Measurements from ENCODE around the gene PPIE. TPM values are rescaled to one million over a fixed set of nuclear protein-coding genes. Genes with fewer than 3 reads are reported as not detected.

Gene PPIE
- total RNA-seq, 1 donor from 2014 or later = 32.4 TPM

DNA sequence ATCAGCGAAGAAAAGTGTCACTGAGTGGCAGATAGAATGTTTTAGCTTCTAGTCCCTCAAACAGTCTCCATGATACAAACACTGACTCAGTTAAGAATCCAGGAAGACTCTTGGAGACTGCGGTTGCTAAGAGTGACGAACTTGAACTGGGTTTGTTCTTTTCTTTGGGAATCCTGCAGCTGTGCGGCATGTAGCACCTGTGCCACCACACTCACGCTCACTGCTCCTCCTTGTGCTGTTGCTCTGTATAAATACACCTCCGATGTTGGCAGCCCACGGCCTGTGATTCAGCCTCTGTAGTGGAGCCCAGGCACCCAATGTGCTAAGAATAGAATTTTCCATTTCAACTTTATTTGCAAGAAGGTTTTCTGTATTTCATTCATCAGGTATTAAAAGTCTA, 5.5 kb upstream of the PPIE start:
- intact Hi-C loops (cut with DNase I) = no loop called here
- TF ChIP-seq POLR2AphosphoS5 (IDR thresholded peaks at IDR 0.05; ENCODE audit: insufficient read depth in 1 of 2, low read depth in 1 of 2) = no peak
- TF ChIP-seq POLR2A (IDR thresholded peaks at IDR 0.05) = no peak
- TF ChIP-seq, protein P1, sequence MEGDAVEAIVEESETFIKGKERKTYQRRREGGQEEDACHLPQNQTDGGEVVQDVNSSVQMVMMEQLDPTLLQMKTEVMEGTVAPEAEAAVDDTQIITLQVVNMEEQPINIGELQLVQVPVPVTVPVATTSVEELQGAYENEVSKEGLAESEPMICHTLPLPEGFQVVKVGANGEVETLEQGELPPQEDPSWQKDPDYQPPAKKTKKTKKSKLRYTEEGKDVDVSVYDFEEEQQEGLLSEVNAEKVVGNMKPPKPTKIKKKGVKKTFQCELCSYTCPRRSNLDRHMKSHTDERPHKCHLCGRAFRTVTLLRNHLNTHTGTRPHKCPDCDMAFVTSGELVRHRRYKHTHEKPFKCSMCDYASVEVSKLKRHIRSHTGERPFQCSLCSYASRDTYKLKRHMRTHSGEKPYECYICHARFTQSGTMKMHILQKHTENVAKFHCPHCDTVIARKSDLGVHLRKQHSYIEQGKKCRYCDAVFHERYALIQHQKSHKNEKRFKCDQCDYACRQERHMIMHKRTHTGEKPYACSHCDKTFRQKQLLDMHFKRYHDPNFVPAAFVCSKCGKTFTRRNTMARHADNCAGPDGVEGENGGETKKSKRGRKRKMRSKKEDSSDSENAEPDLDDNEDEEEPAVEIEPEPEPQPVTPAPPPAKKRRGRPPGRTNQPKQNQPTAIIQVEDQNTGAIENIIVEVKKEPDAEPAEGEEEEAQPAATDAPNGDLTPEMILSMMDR (IDR thresholded peaks at IDR 0.05) = no peak
- H3K27me3 ChIP-seq = no peaks in the 10 kb centered on the region

DNA sequence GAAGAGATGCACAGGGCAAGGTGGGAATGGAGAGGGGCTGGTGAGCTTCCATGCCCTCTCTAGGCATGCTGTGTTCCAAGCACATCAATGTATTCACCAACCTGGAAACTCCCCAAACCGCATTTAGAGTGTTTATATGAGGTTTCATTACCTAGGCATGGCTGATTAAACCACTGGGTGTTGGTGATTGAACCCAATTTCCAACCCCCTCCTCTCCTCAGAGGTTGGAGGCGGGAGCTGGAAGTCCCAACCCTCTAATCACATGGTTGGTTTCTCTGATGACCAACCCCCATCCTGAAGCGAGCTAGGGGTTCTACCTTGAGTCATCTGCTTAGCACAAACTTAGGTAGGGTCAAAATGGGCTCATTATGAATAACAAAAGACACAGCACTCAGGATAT, 3.0 kb upstream of the PPIE start:
- no peaks in the 10 kb centered on the region for H3K9me3 ChIP-seq
- H3K4me3 ChIP-seq = no peak overlapping the region
- no peak overlapping the region for H3K27ac ChIP-seq
- H3K27me3 ChIP-seq = no peaks in the 10 kb centered on the region
- TF ChIP-seq, protein P1 (IDR thresholded peaks at IDR 0.05) = no peak
- TF ChIP-seq POLR2A (IDR thresholded peaks at IDR 0.05) (no peak), POLR2AphosphoS5 (IDR thresholded peaks at IDR 0.05; ENCODE audit: insufficient read depth in 1 of 2, low read depth in 1 of 2) (no peak)
- peaks cover 21% of the 10 kb centered on the region for H3K4me1 ChIP-seq
- H3K36me3 ChIP-seq = peaks cover 0 to 6% of the 10 kb centered on the region in 2 donors
- intact Hi-C loops (cut with DNase I) = no loop called here
- peak in 1 of 2 donors; percentile 18 for DNase-seq (ENCODE audit: extremely low spot score in 2 of 2)

More for the DNA sequence above, 5.5 kb upstream of the PPIE start:
- Histone ChIP-seq H3K27ac (no peak overlapping the region), H3K4me3 (no peak overlapping the region), H3K36me3 (no peaks in the 10 kb centered on the region), H3K4me1 (peaks cover 2% of the 10 kb centered on the region), H3K9me3 (no peaks in the 10 kb centered on the region)
- peak in 1 of 2 donors; percentile 40 for DNase-seq (ENCODE audit: extremely low spot score in 2 of 2)

DNA sequence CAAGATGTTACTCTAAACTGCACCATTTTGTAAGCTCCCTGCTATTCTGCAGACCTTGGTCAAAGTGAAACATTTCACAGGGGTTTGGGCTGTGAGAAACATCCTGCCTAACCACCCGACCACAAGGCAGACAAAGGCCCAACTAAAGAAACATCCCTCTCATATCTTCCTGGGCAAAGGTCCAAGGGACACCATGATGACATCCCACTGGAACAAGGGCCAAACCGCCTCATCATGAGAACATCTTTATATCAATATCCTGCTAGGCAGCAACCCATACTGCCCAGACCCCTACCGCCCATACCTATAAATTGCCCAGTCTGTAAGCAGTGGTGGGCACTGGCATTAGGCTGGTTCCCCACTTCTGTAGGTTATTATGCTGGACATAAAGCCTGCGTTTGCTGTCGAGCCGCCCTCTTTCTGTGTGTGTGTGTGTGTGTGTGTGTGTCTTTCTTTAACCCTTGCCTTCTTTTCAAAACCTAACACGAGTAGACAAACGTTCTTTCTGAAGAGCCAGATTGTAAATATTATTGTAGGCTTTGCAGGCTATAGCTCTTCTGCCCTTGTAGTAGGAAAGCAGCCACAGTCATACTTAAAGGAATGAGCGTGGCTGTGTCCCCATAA, 1.0 kb upstream of the PPIE start:
- DNase-seq (ENCODE audit: extremely low spot score in 2 of 2) = peak in 1 of 2 donors; percentile 65
- Histone ChIP-seq H3K27ac (no peak overlapping the region), H3K4me3 (no peak overlapping the region), H3K9me3 (no peaks in the 10 kb centered on the region), H3K36me3 (peaks cover 0 to 20% of the 10 kb centered on the region in 2 donors), H3K4me1 (peaks cover 22% of the 10 kb centered on the region), H3K27me3 (no peaks in the 10 kb centered on the region)
- TF ChIP-seq, protein P1 (IDR thresholded peaks at IDR 0.05) = no peak
- TF ChIP-seq POLR2A (IDR thresholded peaks at IDR 0.05) (no peak), POLR2AphosphoS5 (IDR thresholded peaks at IDR 0.05; ENCODE audit: insufficient read depth in 1 of 2, low read depth in 1 of 2) (no peak)
- intact Hi-C loops (cut with DNase I) = no loop called here

DNA sequence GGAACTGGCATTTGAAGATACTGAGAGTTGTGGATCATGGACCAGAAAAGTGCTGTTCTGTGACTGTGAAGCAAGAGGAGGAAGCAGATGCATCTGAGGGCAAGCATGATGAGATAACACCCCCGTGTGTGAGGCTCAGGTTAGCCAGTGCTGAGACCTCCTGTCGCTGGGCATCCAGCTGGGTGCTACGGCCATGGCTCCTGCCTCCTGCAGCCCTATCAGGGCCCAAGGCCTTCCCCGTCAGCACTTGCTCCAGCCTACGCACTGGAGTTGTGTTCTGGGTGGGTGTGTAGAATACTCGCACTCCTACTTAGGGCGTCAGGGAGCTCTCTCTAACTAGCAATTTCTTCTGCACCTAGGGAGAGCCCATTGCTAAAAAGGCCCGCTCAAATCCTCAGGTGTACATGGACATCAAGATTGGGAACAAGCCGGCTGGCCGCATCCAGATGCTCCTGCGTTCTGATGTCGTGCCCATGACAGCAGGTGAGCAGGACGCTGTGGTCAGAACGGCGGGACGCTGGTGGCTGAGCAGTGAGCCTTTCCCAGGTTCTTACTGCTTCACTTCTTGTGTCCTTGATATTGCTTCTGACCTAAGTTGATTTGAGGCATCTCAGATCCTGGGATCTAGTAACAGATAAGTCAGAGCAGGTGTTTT, 6.5 kb downstream of the PPIE start:
- no peaks in the 10 kb centered on the region for H3K27me3 ChIP-seq
- no peak overlapping the region for H3K4me3 ChIP-seq
- no peaks in the 10 kb centered on the region for H3K9me3 ChIP-seq
- TF ChIP-seq, protein P1 (IDR thresholded peaks at IDR 0.05) = no peak
- TF ChIP-seq POLR2A (IDR thresholded peaks at IDR 0.05) (no peak), POLR2AphosphoS5 (IDR thresholded peaks at IDR 0.05; ENCODE audit: insufficient read depth in 1 of 2, low read depth in 1 of 2) (no peak)
- H3K27ac ChIP-seq = no peak overlapping the region
- peak in 1 of 2 donors; percentile 52 for DNase-seq (ENCODE audit: extremely low spot score in 2 of 2)
- intact Hi-C loops (cut with DNase I) = no loop called here
- peaks cover 0 to 89% of the 10 kb centered on the region in 2 donors for H3K36me3 ChIP-seq
- H3K4me1 ChIP-seq = peaks cover 7% of the 10 kb centered on the region

DNA sequence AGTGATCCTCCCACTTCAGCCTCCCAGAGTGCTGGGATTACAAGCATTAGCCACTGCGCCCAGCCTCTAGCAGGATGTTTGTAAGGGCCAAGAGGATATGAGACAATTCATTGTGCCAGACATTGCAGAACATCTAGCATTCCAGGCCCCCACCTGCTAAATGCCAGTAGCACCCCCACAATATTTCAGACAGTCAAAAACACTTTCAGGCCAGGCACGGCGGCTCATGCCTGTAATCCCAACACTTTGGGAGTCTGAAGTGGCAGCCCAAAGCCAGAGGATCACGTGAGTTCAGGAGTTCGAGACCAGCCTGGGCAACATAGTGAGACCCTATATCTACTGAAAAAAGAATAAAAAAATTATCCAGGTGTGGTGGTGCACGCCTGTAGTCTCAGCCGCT, 12.9 kb downstream of the PPIE start:
- Histone ChIP-seq H3K36me3 (peaks cover 0 to 96% of the 10 kb centered on the region in 2 donors), H3K27ac (no peak overlapping the region), H3K27me3 (no peaks in the 10 kb centered on the region), H3K9me3 (no peaks in the 10 kb centered on the region), H3K4me3 (no peak overlapping the region), H3K4me1 (no peaks in the 10 kb centered on the region)
- TF ChIP-seq, protein P1 (IDR thresholded peaks at IDR 0.05) = no peak
- TF ChIP-seq POLR2AphosphoS5 (IDR thresholded peaks at IDR 0.05; ENCODE audit: insufficient read depth in 1 of 2, low read depth in 1 of 2) (no peak), POLR2A (IDR thresholded peaks at IDR 0.05) (no peak)
- intact Hi-C loops (cut with DNase I) = loop anchor here (5.0 kb wide), 1 partner anchor 1216 kb away; no protein-coding TSS in a partner anchor
- DNase-seq (ENCODE audit: extremely low spot score in 2 of 2) = no peak
